IMR-90 (cell line): ENCODE data around the gene TMEM114. TPM values are rescaled to one million over a fixed set of nuclear protein-coding genes. Genes with fewer than 3 reads are reported as not detected.

ENCODE experiments used
- ATAC-seq: fragments of 200-7000 bp; cut with Tn5 transposase; 2 replicates; pipeline ENCODE4 v1.9.1; 2020; ENCODE audit warnings: low read depth, mild to moderate bottlenecking, moderate library complexity
- BruUV-seq: library from RNA; stranded (reverse); fragments of 400-500 nt; replicated peaks from 2 replicates; lab custom pipeline; 2021; lab: Mats Ljungman, UMichigan
- CTCF ChIA-PET: fragments of 300-600 bp; formaldehyde crosslinking; extraction: SDS; loops from one replicate; lab custom pipeline; 2021; ENCODE audit warnings: antibody characterized with exemption; lab: Yijun Ruan, JAX
- POLR2A ChIA-PET: fragments of 300-600 bp; sonication (Branson Sonifier 250); formaldehyde crosslinking; loops from one replicate; lab custom pipeline; 2022; ENCODE audit warnings: antibody characterized with exemption; ENCODE audit not compliant: unreplicated experiment; lab: Charles Lee
- DNase-seq: peaks from one replicate; pipeline ENCODE4 v3.0.0; 2013
- H2AFZ ChIP-seq: replicated peaks from 2 replicates; pipeline ENCODE3; 2013; ENCODE audit warnings: low read length, mild to moderate bottlenecking; ENCODE audit not compliant: poor library complexity
- H2AK5ac ChIP-seq: 2 replicates; pipeline ENCODE4 v1.6.1; 2013; ENCODE audit warnings: low read depth, low read length, inconsistent platforms
- H2AK9ac ChIP-seq: replicated peaks from 2 replicates; pipeline ENCODE3; 2013; ENCODE audit warnings: mild to moderate bottlenecking, low read depth, low read length, moderate library complexity; ENCODE audit not compliant: poor library complexity
- H2BK120ac ChIP-seq: 2 replicates; pipeline ENCODE4 v1.6.1; 2013; ENCODE audit warnings: low read depth, low read length, inconsistent platforms
- H2BK15ac ChIP-seq: 3 replicates; pipeline ENCODE4 v1.6.1; 2013; ENCODE audit warnings: low read depth, low read length, inconsistent platforms
- H2BK20ac ChIP-seq: 2 replicates; pipeline ENCODE4 v1.6.1; 2013; ENCODE audit warnings: low read depth, mild to moderate bottlenecking, inconsistent platforms, low read length, moderate library complexity
- H2BK5ac ChIP-seq: 2 replicates; pipeline ENCODE4 v1.6.1; 2013; ENCODE audit warnings: mild to moderate bottlenecking, low read depth, low read length, inconsistent platforms; ENCODE audit not compliant: poor library complexity, severe bottlenecking
- H3K14ac ChIP-seq: replicated peaks from 2 replicates; pipeline ENCODE4 v1.6.1; 2013; ENCODE audit warnings: low read depth, low read length, inconsistent platforms
- H3K18ac ChIP-seq: 2 replicates; pipeline ENCODE4 v1.6.1; 2013; ENCODE audit warnings: low read depth, low read length, control low read depth
- H3K23ac ChIP-seq: 2 replicates; pipeline ENCODE4 v1.6.1; 2013; ENCODE audit warnings: low read depth, low read length, inconsistent platforms
- H3K27ac ChIP-seq: 2 replicates; pipeline ENCODE4 v1.5.1; 2013; ENCODE audit warnings: mild to moderate bottlenecking, control low read depth, low read length; ENCODE audit not compliant: insufficient read depth
- H3K27me3 ChIP-seq: 2 replicates; pipeline ENCODE4 v1.6.1; 2013; ENCODE audit warnings: low read length; ENCODE audit not compliant: control insufficient read depth, insufficient read depth
- H3K36me3 ChIP-seq: 2 replicates; pipeline ENCODE4 v1.6.1; 2013; ENCODE audit warnings: low read length, mixed read lengths; ENCODE audit not compliant: control insufficient read depth, insufficient read depth
- H3K4ac ChIP-seq: 2 replicates; pipeline ENCODE4 v1.6.1; 2013; ENCODE audit warnings: low read depth, low read length, inconsistent platforms
- H3K4me1 ChIP-seq: 2 replicates; pipeline ENCODE4 v1.6.1; 2013; ENCODE audit warnings: low read length, mixed read lengths; ENCODE audit not compliant: control insufficient read depth, insufficient read depth
- H3K4me2 ChIP-seq: 2 replicates; pipeline ENCODE4 v1.6.1; 2013; ENCODE audit warnings: low read depth, mild to moderate bottlenecking, control low read depth, low read length, moderate library complexity
- H3K4me3 ChIP-seq: 2 replicates; pipeline ENCODE4 v1.5.1; 2013; ENCODE audit warnings: low read depth, mild to moderate bottlenecking, control low read depth, low read length, moderate library complexity; ENCODE audit not compliant: insufficient read depth
- H3K56ac ChIP-seq: 2 replicates; pipeline ENCODE4 v1.6.1; 2013; ENCODE audit warnings: low read length, inconsistent platforms; ENCODE audit not compliant: insufficient read depth; ENCODE audit errors: extremely low read depth
- H3K79me1 ChIP-seq, 2 experiments: 2 replicates each; pipeline ENCODE4 v1.6.1; 2013; ENCODE audit warnings: low read length in 2 of 2, inconsistent platforms in 1 of 2, low read depth in 1 of 2
- H3K9ac ChIP-seq: 2 replicates; pipeline ENCODE4 v1.6.1; 2013; ENCODE audit warnings: low read depth, low read length, control low read depth
- H3K9me1 ChIP-seq: 2 replicates; pipeline ENCODE4 v1.6.1; 2013; ENCODE audit warnings: low read length, inconsistent platforms; ENCODE audit not compliant: insufficient read depth
- H3K9me3 ChIP-seq: 2 replicates; pipeline ENCODE4 v1.6.1; 2013; ENCODE audit warnings: low read length; ENCODE audit not compliant: control insufficient read depth, insufficient read depth
- H4K20me1 ChIP-seq: 2 replicates; pipeline ENCODE4 v1.6.1; 2013; ENCODE audit warnings: low read length, inconsistent platforms; ENCODE audit not compliant: insufficient read depth
- H4K5ac ChIP-seq: 2 replicates; pipeline ENCODE4 v1.6.1; 2013; ENCODE audit warnings: mild to moderate bottlenecking, low read depth, low read length, control low read depth
- H4K8ac ChIP-seq, 2 experiments: 2 replicates each; pipeline ENCODE4 v1.6.1; 2013; ENCODE audit warnings: low read depth in 2 of 2, low read length in 2 of 2, control low read depth in 1 of 2, inconsistent platforms in 1 of 2
- H4K91ac ChIP-seq: 2 replicates; pipeline ENCODE4 v1.6.1; 2013; ENCODE audit warnings: low read depth, low read length, inconsistent platforms; ENCODE audit not compliant: insufficient read depth
- CEBPB ChIP-seq: IDR thresholded peaks from 2 replicates; pipeline ENCODE4 v1.6.1; 2012; ENCODE audit warnings: low read depth, low read length, improper control_type of control experiment
- CHD1 ChIP-seq: IDR thresholded peaks from 2 replicates; pipeline ENCODE4 v1.6.1; 2012; ENCODE audit warnings: low read depth, low read length, improper control_type of control experiment
- FOS ChIP-seq: fragments of 150-350 bp; IDR thresholded peaks from 2 replicates; pipeline ENCODE4 v1.6.1; 2016; ENCODE audit warnings: low read depth, low read length
- MAFK ChIP-seq: IDR thresholded peaks from 2 replicates; pipeline ENCODE4 v1.6.1; 2012; ENCODE audit warnings: low read depth, low read length, improper control_type of control experiment
- MAZ ChIP-seq: IDR thresholded peaks from 2 replicates; pipeline ENCODE4 v1.6.1; 2012; ENCODE audit warnings: low read depth, mild to moderate bottlenecking, low read length, improper control_type of control experiment, moderate library complexity, borderline replicate concordance
- NFE2L2 ChIP-seq: fragments of 150-350 bp; IDR thresholded peaks from 2 replicates; pipeline ENCODE4 v1.6.1; 2016; ENCODE audit warnings: low read depth, mild to moderate bottlenecking, low read length
- POLR2A ChIP-seq: IDR thresholded peaks from 2 replicates; pipeline ENCODE4 v1.6.1; 2012; ENCODE audit warnings: mild to moderate bottlenecking, low read depth, low read length
- RAD21 ChIP-seq: IDR thresholded peaks from 2 replicates; pipeline ENCODE4 v1.6.1; 2012; ENCODE audit warnings: low read length, improper control_type of control experiment
- RCOR1 ChIP-seq: IDR thresholded peaks from 2 replicates; pipeline ENCODE4 v1.6.1; 2012; ENCODE audit warnings: mild to moderate bottlenecking, low read length, improper control_type of control experiment; ENCODE audit not compliant: insufficient replicate concordance
- RFX5 ChIP-seq: IDR thresholded peaks from 2 replicates; pipeline ENCODE4 v1.8.0; 2012; ENCODE audit warnings: low read depth, mild to moderate bottlenecking, low read length, moderate library complexity
- SMC3 ChIP-seq: fragments of 150-350 bp; IDR thresholded peaks from 2 replicates; pipeline ENCODE4 v1.6.1; 2016; ENCODE audit warnings: low read depth, mild to moderate bottlenecking, antibody characterized with exemption, low read length, moderate library complexity
- WGBS, 2 experiments: methylation state at CpG; one replicate each; pipeline versions ENCODE4 v1.1.5 to v1.1.7; 2013; ENCODE audit warnings: missing lambda C conversion rate in 2 of 2; ENCODE audit not compliant: insufficient read length in 1 of 2; ENCODE audit errors: extremely low coverage in 2 of 2; 5-methylcytosine and 5-hydroxymethylcytosine counted together
- dilution Hi-C: fragments of 300-500 bp; cut with HindIII; formaldehyde crosslinking; loops from one replicate; pipeline ENCODE4 v1.14.3; 2018; ENCODE audit warnings: low sequenced_read_pairs; ENCODE audit not compliant: unreplicated experiment
- in situ Hi-C: fragments of 300-500 bp; cut with MboI; formaldehyde crosslinking; loops from 3 replicates; pipeline ENCODE4 v1.14.3; 2019; ENCODE audit warnings: low sequenced_read_pairs, inconsistent platforms, mixed read lengths
- intact Hi-C: fragments of 100-400 bp; cut with micrococcal nuclease; formaldehyde crosslinking; loops from 2 replicates; pipeline ENCODE4 v1.10.0; 2022
- polyA plus RNA-seq, 3 experiments: library from polyadenylated mRNA; depleted of rRNA; stranded (reverse); fragments of >200 nt; gene quantifications; 2 replicates each; pipeline ENCODE4 v1.2.3, GENCODE V29; 2012; ENCODE audit warnings: low replicate concordance in 1 of 3
- total RNA-seq: library from RNA; depleted of rRNA; stranded (reverse); fragments of >200 nt; gene quantifications from 2 replicates; pipeline ENCODE4 v1.2.3, GENCODE V29; 2012
- TF ChIP-seq, protein P1 (sequence below): conservative IDR thresholded peaks from 2 replicates; pipeline ENCODE4 v1.5.1; 2012; ENCODE audit warnings: mild to moderate bottlenecking, low read depth, low read length, improper control_type of control experiment
- TF ChIP-seq, protein P2 (sequence below): fragments of 150-350 bp; IDR thresholded peaks from 2 replicates; pipeline ENCODE4 v1.6.1; 2016; ENCODE audit warnings: low read depth, mild to moderate bottlenecking, low read length, moderate library complexity, borderline replicate concordance

TMEM114 gene
- total and polyA plus RNA-seq, 2 of the 4 experiments (the other 2 are of a cell fraction), result not detected

DNA sequence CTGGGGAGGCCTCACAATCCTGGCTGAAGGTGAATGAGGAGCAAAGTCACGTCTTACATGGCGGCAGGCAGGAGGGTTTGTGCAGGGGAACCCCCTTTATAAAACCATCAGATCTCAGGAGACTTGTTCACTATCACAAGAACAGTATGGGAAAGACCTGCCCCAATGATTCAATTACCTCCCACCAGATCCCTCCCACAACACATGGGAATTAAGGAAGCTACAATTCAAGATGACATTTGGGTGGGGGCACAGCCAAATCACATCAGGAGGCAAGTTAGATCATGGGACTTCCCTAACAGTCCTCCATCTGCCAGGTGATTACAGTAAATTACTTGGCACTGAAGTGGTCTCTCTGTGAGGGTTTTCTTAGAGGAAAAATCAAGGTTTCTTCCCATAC, 5.3 kb downstream of the TMEM114 start:
- Histone ChIP-seq H4K8ac (no peak overlapping the region), H3K56ac (no peak overlapping the region), H3K9ac (no peak overlapping the region), H3K4ac (no peak overlapping the region), H3K36me3 (no peaks in the 10 kb centered on the region), H4K20me1 (no peaks in the 10 kb centered on the region), H3K23ac (no peak overlapping the region), H2AK9ac (no peak overlapping the region), H4K5ac (no peak overlapping the region), H2BK5ac (no peak overlapping the region), H4K91ac (no peak overlapping the region), H2AK5ac (no peak overlapping the region), H2BK120ac (no peak overlapping the region), H3K27ac (no peak overlapping the region), H3K18ac (no peak overlapping the region), H2AFZ (no peak overlapping the region), H3K9me3 (0 out of 2 replicates have a peak, but pooled peaks cover 2% of the 10 kb centered on the region), H3K4me2 (no peak overlapping the region), H3K27me3 (peaks cover 26% of the 10 kb centered on the region), H3K79me1 (no peaks in the 10 kb centered on the region), H2BK20ac (no peak overlapping the region), H2BK15ac (no peak overlapping the region), H3K4me3 (no peak overlapping the region), H3K4me1 (no peaks in the 10 kb centered on the region), H3K14ac (no peak overlapping the region), H3K9me1 (no peaks in the 10 kb centered on the region)
- CTCF ChIA-PET, result interaction anchor here (1.7 kb wide), 1 partner anchor 18 kb away, joined by 3 read pairs; no protein-coding TSS in a partner anchor
- dilution Hi-C loops (no loop called here), in situ Hi-C loops (no loop called here), intact Hi-C loops (no loop called here)
- ATAC-seq (no peak), DNase-seq (no peak)
- POLR2A ChIA-PET, result no interaction called here
- TF ChIP-seq SMC3 (no peak), CHD1 (no peak), MAZ (no peak), RAD21 (no peak), MAFK (no peak), RFX5 (no peak), POLR2A (no peak), RCOR1 (no peak), FOS (no peak), NFE2L2 (no peak), CEBPB (no peak)
- TF ChIP-seq, protein P1, sequence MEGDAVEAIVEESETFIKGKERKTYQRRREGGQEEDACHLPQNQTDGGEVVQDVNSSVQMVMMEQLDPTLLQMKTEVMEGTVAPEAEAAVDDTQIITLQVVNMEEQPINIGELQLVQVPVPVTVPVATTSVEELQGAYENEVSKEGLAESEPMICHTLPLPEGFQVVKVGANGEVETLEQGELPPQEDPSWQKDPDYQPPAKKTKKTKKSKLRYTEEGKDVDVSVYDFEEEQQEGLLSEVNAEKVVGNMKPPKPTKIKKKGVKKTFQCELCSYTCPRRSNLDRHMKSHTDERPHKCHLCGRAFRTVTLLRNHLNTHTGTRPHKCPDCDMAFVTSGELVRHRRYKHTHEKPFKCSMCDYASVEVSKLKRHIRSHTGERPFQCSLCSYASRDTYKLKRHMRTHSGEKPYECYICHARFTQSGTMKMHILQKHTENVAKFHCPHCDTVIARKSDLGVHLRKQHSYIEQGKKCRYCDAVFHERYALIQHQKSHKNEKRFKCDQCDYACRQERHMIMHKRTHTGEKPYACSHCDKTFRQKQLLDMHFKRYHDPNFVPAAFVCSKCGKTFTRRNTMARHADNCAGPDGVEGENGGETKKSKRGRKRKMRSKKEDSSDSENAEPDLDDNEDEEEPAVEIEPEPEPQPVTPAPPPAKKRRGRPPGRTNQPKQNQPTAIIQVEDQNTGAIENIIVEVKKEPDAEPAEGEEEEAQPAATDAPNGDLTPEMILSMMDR, result no peak
- TF ChIP-seq, protein P2, sequence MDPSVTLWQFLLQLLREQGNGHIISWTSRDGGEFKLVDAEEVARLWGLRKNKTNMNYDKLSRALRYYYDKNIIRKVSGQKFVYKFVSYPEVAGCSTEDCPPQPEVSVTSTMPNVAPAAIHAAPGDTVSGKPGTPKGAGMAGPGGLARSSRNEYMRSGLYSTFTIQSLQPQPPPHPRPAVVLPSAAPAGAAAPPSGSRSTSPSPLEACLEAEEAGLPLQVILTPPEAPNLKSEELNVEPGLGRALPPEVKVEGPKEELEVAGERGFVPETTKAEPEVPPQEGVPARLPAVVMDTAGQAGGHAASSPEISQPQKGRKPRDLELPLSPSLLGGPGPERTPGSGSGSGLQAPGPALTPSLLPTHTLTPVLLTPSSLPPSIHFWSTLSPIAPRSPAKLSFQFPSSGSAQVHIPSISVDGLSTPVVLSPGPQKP, result no peak
- no CpG with 5 or more reads among the region's 2 CpGs for WGBS, 2 experiments
- no TSS peak for BruUV-seq
